Kidney epithelial cell (primary cell): ENCODE data around the gene DNAJB1. TPM values are rescaled to one million over a fixed set of nuclear protein-coding genes. Genes with fewer than 3 reads are reported as not detected.

Experiments
- DNase-seq: peaks from one replicate; pipeline ENCODE4 v3.0.0-alpha.2; 2010; ENCODE audit warnings: low read depth
- H3K27me3 ChIP-seq: 2 replicates; pipeline ENCODE4 v1.6.0; 2011; ENCODE audit warnings: low read length; ENCODE audit not compliant: control insufficient read depth, insufficient read depth
- H3K36me3 ChIP-seq: 2 replicates; pipeline ENCODE4 v1.5.1; 2011; ENCODE audit warnings: low read length; ENCODE audit not compliant: control insufficient read depth, insufficient read depth
- H3K4me3 ChIP-seq: 2 replicates; pipeline ENCODE4 v1.5.1; 2011; ENCODE audit warnings: low read depth, mild to moderate bottlenecking, control low read depth, low read length
- CTCF ChIP-seq: IDR thresholded peaks from 2 replicates; pipeline ENCODE4 v1.5.1; 2011; ENCODE audit warnings: mild to moderate bottlenecking, moderate library complexity, low read length, control low read depth, inconsistent platforms; ENCODE audit not compliant: insufficient read depth, poor library complexity, severe bottlenecking
- total RNA-seq: library from RNA; depleted of rRNA; stranded (reverse); fragments of >200 nt; gene quantifications from 2 replicates; pipeline ENCODE4 v1.2.3, GENCODE V29; 2015

Gene DNAJB1
- total RNA-seq, 1 donor from 2014 or later, result 58.1 TPM

GRCh38 chr19:14470031-14470876 lies 47.9 kb downstream of the DNAJB1 start:
- TF ChIP-seq CTCF, result no peak
- DNase-seq, result no peak
- Histone ChIP-seq H3K36me3 (peaks cover 1% of the 10 kb centered on the region), H3K27me3 (peaks cover 14% of the 10 kb centered on the region), H3K4me3 (no peak overlapping the region)

GRCh38 chr19:14467816-14468215 lies 50.4 kb downstream of the DNAJB1 start:
- no peak for DNase-seq
- TF ChIP-seq CTCF, result no peak
- H3K4me3 ChIP-seq, result no peak overlapping the region
- peaks cover 6% of the 10 kb centered on the region for H3K27me3 ChIP-seq
- peaks cover 1% of the 10 kb centered on the region for H3K36me3 ChIP-seq

GRCh38 chr19:14467391-14467790 lies 50.8 kb downstream of the DNAJB1 start:
- no peak for DNase-seq
- peaks cover 1% of the 10 kb centered on the region for H3K36me3 ChIP-seq
- TF ChIP-seq CTCF, result no peak
- H3K27me3 ChIP-seq, result peaks cover 2% of the 10 kb centered on the region
- H3K4me3 ChIP-seq, result no peak overlapping the region

Other genes starting within 250 kb of the DNAJB1 start
- 24.7 and 28.2 TPM in 2 replicates for gene ADGRE5, start 137.0 kb downstream of the DNAJB1 start, total RNA-seq
- gene DDX39A, start 99.1 kb downstream of the DNAJB1 start, total RNA-seq, result 96.4 and 111 TPM in 2 replicates
- gene PKN1, start 85.1 kb downstream of the DNAJB1 start, total RNA-seq, result 230 and 256 TPM in 2 replicates
- 5.5 and 6.9 TPM in 2 replicates for gene PTGER1, start 43.0 kb downstream of the DNAJB1 start, total RNA-seq
- 188 and 222 TPM in 2 replicates for gene GIPC1, start 22.3 kb downstream of the DNAJB1 start, total RNA-seq
- 52.8 and 55.0 TPM in 2 replicates for gene TECR, start 11.2 kb upstream of the DNAJB1 start, total RNA-seq
- gene NDUFB7, start 53.7 kb upstream of the DNAJB1 start, total RNA-seq, result 350 and 363 TPM in 2 replicates
- gene CLEC17A, start 64.7 kb upstream of the DNAJB1 start, total RNA-seq, result 0.08 TPM in 1 of 2 replicates, not detected in the other
- gene ADGRE3, start 156.4 kb upstream of the DNAJB1 start, total RNA-seq, result not detected in 2 replicates
- gene ZNF333, start 171.7 kb upstream of the DNAJB1 start, total RNA-seq, result 9.0 and 14.5 TPM in 2 replicates